Activated CD4-positive, CD25-positive, alpha-beta regulatory T cell treated with anti-CD3 and anti-CD28 coated beads, Interleukin-2, amount 50 U/mL, for 72 hours (primary cell): Measurements from ENCODE around the gene C9orf153.
"Not testable (repeated sequence)": the region's sequence is repeated elsewhere in the genome, so short reads cannot be mapped to it uniquely, and the experiment has no call there.

Experiments used
- DNase-seq: peaks from one replicate; pipeline ENCODE4 v3.0.0; 2021

C9orf153 gene

DNA sequence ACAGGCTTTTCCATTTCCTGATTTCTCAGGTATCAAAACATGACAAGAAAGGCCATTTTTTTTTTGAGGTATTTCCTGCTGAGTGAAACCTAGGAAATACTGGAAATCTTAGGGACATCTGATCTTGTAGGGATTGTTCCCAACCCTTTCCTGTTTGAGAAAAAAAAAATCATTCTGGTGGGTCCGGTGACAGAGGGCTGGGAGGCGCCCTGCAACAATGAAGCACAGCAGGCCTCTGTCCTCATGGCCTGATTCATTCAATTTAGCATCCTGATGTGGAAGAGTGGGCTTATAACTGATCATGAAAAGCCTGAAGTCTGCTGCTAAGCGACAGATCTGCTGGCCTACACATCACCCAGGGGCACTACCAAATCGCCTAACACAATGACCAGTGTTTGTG lies 3.0 kb upstream of the C9orf153 start:
- no peak for DNase-seq

DNA sequence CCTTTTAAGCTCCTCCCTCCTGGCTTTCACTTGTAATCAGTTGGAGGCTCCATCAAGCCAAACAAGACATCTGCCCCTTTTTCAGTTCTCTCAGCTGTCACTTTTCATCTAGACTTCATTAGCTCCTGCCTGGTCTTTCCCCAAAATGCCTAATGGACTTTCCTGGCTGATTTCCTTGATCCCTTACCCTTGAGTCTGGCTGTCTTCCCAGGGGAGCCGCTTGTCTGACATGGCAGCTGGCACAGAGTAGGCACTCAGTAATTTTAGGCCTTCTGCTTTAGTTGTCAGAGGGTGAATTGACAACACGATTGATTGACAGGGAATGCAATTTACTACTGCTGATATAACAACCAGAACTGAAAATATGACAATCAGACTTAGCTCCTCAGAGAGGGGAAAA lies 2.1 kb downstream of the C9orf153 start:
- DNase-seq: no peak

DNA sequence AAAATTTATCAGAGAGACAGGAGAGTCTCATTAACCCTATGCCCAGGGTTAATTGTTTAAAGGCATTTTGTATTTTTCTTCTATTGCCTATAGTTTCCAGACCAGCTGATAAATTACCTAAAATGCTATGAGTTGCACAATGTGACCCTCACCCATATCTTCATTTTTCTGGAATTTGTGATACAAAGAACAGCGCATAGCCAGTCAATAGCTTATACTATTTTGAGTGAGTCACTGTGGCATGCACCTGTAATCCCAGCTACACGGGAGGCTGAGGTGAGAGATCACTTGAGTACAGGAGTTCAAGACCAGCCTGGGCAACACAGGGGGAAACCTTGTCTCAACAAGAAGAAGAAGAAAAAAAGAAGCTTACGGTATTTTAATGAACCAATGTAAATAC lies 2.8 kb downstream of the C9orf153 start:
- DNase-seq: no peak

DNA sequence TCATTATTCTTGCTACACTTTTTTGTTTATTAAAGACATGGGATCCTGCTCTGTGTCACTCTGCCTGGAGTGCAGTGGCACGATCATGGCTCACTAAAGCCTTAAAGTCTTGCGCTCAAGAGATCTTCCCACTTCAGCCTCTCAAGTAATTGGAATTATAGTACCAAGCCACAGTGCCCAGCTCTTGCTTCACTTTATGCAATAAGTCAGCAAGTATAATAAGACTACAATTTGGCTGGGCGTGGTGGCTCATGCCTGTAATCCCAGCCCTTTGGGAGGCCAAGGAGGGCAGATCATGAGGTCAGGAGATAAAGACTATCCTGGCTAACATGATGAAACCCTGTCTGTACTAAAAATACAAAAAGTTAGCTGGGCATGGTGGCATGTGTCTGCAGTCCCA lies 5.9 kb downstream of the C9orf153 start:
- no peak for DNase-seq

DNA sequence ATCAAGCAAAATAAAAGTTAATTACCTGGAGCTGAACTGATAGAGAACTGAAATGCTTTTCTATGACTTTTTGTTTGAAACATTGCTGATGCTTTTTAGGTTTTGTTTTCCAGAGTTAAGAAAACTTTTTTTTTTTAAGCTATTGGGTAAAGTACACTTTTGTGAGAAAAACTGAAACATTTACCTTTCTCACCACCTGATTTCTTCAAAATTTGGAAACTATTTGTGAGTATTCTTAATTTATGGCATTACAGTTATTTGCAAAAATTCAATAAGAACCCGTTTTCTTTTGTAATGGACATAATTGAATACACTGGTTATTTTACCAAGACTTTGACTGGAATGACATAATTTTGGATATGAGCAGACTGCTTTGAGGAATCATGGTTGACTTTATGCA lies 6.6 kb downstream of the C9orf153 start:
- no peak for DNase-seq

DNA sequence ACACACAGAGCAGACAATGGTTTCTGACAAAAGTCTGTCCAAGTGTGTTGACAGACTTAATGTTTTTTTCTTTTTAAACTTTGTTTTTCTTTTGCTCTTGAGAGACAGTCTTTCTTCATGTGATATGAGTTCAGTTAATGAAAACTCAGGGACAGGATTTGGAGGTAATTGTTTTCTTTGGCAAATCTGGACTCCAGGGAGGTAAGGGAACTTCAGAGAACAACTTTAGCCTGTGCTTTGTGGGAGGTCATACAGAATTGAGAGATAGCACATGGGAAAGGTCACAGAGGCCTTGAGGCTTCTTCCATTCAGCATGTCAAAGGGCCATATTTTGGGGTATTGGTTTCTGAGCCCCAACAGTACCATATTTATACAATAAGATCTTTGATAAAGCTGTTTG lies 9.3 kb downstream of the C9orf153 start:
- DNase-seq: no peak

DNA sequence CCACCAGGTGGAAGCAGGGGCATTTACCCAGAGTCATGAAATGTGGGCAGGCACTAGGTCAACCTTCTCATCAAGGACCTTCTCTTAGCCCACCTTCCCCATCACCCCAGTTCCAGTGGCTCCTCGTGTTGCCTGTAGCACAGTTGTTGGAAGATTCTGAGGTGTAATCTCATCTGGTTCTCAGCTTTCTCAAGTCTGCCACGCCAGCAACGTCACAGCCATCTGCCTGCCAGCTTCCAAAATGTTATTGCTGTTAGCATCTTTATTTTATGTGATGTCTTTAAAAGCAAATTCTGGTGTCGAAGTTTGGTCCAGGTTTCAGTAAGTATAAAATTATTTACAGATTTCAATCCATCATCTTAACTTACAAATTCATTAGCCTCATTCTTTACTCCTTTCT lies 10.7 kb downstream of the C9orf153 start:
- no peak for DNase-seq

DNA sequence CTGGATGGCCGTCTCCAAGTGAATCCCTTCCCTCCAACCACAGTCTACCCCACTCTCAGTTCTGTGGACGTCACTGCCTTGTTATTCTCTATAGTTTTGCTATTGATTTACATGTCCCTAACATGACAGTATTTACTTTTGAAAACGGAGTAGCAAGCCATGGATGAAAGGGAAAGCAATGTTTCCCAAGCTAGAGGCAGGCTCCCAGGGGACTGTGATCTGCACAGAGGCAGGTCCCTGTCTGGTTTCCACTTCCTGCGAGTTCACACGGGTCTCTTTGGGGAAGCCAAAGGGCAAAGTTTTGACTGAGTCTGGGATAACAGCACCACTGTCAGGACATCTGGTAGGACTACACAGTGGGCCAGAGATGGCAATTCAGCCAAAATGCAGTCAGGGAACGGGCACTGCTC lies 12.7 kb downstream of the C9orf153 start:
- no peak for DNase-seq

DNA sequence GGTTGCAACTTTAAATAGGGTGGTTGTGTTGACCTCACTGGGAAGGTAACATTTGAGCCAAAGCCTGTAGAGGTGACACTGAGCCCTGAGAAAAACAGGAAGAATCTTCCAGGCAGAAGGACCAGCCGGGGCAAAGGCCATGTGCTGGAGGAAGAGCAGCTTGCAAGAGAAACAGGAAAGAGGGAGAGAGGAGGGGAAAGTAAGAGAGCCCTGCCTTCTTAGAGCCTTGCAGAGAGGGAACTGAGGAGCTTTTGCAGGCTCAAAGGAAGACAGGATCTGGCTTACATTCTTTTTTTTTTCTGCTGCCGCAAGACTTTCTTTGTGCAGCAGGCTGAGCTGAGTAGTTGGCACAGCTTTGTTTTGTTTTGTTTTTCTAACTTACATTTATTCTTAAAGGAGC lies 17.4 kb downstream of the C9orf153 start:
- DNase-seq: no peak

DNA sequence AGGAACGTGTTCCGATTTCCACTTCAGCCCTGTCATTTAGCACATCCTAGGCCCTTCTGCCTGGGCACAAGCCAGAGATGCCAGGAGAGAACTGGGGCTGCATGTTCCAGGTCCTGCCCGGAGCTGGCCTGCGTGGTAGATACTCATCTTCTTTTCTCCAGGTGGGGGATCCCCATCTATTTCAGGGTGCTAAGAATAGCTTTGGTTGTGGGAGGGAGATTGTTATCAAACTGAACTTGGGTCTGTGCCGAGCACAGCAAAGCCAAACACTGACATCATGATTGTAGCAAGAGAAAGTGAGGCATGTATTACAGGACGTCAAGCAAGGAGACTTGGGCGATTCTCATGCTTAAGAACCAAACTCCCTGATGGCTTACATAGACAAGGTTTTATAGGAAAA lies 18.2 kb downstream of the C9orf153 start:
- DNase-seq: no peak

DNA sequence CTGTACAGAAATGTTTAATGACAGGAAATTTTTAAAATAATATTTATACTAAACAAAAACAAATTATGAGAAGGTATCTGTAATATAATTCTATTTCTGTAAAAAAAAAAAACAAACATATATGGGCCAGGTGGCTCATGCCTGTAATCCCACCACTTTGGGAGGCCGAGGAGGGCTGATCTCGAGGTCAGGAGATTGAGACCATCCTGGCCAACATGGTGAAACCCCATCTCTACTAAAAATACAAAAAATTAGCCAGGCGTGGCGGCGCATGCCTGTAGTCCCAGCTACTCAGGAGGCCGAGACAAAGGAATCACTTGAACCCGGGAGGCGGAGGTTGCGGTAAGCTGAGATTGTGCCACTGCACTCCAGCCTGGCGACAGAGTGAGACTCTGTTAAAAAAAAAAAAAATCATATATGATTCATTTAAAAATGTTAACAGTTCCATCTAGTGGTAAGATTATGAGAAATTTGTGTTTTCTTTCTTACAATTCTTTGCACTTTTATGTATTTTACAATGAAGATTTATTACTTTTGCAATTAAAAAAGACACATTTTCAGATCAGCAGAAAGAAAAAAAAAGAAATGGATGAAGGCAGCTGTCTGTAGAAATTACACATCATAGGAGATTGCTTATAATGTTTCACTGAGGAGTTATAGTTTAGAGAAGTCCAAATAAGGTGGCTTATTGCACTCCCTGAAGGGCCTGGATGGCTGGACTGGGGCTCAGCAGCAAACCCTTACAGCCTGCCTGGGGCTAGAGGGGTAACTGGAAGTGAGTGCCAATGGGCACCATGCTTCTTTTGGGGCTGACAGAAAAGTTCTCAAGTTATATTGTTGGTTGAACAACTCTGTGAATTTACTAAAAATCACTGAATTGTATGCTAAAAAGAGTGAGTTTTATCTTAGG lies 20.3 kb downstream of the C9orf153 start:
- no peak for DNase-seq

DNA sequence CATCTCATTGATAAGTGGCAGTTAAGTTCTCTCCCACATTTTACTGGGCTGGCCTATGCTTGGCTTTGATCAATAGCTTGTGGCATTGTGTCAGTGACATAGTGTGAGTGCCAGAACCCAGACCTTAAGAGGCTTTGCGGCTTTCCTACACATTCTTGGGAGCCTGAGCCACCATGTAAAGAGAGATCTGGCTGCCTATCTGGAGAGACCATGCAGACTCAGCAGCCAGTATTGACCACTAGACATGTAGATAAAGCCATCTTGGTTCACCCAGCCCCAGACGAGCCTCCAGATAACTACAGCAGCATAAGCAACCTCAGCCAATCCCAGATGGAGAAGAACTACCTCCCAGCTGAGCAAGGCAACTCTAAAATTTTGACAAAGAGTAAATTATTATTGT lies 28.6 kb downstream of the C9orf153 start:
- DNase-seq: no peak

DNA sequence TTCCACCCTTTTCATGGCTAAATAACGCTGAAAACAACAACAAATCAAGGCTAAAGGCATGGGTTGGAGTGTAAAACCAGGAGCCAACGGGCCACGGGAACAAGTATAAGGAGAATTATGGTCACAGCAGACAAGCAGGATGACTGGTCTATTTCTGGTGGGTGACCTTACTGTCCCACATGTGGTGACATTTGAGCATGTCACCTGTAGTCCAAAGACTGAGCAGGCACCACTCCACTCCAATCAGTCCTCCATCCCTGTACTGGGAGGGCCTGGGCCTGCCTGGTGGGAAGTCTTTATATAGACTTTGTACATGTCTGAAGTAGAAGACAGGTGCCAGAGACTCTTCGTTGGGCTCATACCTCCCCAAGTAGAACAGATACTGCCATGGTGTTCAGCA lies 36.8 kb downstream of the C9orf153 start:
- no peak for DNase-seq

DNA sequence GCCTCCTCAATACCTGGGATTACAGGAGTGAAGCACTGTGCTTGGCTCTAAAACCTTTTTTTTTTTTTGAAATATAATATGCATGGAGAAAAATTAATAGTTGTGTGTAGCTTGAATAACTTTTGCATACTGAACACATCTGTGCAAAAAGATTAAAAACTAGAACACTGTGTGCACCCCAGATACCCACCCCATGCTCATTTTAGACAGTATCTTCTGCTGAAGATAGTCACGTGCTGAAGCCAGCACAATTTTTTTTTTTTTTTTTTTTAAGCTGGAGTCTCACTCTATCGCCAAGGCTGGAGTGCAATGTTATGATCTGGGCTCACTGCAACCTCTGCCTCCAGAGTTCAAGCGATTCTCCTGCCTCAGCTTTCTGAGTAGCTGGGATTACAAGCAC lies 39.9 kb downstream of the C9orf153 start:
- no peak for DNase-seq

DNA sequence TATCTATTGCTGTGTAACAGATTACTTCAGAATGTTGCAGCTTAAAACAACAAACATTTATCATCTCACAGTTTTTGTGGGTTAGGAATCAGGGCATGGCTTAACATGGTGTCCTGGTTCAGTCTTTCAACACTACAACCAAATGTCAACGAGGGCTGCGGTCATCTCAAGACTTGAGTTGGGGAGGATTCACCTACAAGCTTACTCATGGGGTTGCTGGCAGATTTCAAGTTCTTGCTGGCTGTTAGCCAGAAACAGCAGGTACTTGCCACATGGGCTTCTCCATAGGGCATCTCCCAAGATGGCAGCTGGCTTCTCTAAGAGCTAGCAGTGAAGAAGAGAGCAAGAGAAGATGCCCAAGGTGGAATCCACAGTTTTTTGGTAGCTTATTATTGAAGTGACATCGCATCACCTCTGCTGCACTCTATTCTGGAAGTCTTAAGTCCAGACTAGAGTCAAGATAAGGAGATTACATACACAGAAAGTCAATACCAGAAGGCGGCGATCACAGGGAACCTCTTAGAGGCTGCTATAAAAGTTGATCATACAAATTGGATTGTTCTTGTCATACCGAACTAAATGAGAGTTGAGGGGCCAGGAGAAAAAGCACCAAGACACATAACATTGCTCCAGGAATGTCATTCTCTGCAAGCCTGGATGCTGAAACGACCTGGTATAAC lies 42.2 kb downstream of the C9orf153 start:
- DNase-seq: no peak

DNA sequence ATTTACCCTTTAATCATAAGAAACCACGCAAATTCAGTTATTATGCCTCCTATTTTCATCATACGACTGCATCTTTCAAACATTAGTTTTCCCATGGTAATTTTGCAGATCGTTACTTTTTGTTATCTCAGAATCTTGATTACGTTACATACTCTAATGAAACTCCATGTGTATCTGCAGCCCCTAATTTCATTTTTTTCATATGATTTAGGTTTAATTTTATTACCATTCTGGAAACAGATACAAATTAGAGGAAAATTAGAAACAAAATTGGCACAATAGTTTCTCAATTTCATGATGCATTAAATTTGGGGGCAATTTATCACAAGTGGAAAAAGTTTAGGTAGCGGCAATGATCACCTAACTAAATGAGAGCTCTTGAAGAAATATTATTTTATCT lies 52.3 kb downstream of the C9orf153 start:
- no peak for DNase-seq

DNA sequence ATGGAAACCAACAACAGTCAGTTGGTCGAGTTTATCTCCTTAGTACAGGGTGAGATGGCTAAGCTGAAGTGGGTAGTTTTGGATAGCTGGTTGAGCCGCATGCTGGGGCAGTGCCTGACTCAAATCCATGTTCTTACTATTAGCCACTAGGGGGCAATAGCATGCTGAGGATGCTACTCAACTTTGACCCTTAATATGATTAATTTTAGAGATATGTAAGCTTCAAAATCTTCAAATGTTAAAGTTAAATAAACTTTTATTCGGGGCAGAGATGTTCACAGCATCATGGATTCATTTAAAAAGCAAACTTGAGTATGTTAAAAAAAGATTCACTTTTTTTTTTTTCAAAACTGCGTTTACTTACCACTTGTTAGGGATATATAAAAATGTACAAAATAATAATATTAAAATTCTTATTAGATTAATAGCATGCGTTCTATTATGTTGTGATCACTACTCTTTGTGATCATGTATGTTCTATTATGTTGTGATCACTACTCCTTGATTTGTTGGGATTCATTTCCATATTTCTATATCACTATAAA lies 57.0 kb downstream of the C9orf153 start:
- no peak for DNase-seq

DNA sequence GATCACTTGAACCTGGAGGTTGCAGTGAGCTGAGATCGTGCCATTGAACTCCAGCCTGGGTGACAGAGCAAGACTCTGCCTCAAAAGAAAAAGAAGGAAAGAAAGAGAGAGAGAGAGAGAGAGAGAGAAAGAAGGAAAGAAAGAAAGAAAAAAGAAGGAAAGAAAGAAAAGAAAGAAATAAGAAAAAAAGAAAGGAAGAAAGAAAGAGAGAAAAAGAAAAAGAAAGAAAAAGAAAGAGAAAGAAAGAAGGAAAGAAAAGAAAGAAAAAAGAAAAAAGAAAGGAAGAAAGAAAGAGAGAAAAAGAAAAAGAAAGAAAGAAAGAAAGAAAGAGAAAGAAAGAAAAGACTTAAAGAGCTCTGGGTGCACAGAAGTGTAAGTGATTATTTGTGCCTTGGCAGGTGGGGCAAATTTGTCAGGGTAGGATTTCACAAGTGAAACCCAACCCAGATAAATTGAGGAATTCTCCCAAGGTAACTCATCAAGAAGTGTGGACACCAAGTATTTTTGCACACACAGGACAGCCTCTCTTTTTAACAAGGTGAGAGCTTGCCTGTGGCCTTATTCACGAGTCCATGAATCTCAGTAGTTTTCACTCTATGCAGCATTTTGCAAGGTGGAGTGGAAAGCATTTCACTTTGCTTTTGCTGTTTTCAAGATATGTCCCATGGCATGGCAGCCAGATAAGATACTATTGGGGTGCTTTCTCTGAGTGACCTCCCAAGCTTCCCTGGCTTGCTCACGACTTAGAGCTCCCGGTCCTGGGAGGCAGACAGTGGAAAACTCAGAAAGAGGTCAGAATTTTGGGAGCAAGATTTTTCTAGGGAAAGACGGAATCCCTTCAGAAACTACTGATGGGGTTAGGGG lies 57.8 kb downstream of the C9orf153 start:
- no peak for DNase-seq

DNA sequence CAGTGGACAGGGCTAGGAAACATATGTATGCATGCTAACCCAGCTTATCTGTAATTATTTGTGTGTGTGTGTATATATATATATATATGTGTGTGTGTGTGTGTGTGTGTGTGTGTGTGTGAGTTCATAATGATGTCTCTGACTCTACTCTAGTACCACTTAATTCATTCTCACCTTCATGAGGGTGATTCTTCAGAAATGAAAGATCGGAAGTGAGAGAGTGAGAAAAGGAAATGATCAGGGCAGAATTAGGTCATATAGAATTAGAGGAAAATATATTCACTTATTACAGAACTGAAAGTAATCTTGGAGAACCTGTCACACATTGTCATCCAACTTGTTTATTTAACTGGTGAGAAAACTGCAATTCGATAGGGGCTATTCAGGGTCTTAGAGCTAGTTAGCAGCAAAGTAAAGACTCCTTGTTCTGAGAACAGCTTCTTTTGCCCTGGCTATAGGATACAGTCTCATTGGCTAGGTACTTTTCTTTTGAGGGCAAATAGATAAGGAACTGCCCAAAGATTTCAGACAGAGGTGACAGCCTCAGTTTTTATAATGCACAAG lies 58.8 kb downstream of the C9orf153 start:
- no peak for DNase-seq

DNA sequence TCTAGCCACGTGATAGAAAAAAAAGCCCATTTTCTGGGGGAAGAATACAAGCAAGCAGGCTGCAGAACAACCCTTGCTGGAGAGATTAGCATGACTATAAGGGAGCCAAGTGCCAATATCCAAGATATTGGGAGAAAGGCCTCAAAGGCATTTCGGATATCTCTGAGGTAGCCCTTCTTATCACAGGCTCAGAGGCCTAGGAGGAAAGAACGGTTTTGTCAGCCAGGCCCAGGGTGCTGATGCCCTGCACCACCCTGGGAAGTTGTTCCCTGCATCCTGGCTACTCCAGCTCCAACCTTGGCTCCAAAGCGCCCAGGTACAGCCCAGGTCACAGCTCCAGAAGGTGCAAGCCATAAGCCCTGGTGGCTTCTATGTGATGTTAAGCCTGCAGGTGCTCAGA lies 66.4 kb downstream of the C9orf153 start:
- DNase-seq: no peak

DNA sequence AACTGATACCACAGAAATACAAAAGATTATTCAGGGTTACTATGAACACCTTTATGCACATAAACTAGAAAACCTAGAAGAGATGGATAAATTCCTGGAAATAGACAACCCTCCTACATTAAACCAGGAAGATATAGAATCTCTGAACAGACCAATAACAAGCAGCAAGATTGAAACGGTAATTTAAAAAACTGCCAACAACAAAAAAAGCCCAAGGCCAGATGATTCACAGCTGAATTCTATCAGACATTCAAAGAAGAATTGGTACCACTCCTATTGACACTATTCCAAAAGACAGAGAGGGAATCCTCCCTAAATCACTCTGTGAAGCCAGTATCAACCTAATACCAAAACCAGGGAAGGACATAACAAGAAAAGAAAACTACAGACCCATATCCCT lies 68.8 kb downstream of the C9orf153 start:
- DNase-seq: not testable (repeated sequence)

DNA sequence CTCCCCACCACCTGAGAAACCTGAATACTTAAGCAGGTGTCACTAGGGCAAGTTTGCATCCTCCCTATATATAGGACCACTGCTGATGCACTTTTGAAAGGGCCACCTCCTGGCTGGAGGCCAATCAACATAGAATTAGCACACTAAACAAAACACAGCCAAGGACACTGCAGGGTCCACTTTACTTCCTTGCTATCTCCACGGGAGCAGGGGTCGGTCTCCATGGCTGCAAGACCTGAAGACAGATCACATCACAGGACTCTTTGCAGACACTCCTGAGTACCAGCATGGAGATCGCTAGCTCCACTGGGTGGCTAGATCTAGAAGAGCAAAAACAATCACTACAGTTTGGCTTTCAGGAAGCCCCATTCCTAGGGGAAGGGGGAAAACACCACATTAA lies 72.3 kb downstream of the C9orf153 start:
- no peak for DNase-seq

DNA sequence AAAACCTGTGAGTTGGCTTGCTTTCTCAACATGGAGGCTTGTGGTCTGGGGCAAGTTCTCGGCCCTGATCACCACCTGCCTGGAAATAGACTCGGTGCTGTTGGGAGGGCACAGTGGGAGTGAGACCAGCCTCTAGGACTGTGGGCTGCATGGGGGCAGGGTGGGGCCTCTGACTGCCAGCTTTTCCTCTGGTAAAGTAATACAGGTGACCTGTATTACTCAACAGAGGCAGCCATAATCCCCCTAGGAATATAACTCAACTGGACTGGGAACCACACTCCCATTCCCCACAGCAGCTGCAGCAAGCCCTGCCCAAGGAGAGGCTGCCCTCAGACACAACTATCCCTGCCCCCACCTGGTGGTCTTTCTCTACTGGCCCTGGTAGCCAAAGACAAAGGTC lies 72.8 kb downstream of the C9orf153 start:
- no peak for DNase-seq
